CD14-positive monocyte (primary cell): Measurements from ENCODE around the gene C22orf39. TPM values are rescaled to one million over a fixed set of nuclear protein-coding genes. Genes with fewer than 3 reads are reported as not detected.

Source experiments
- DNase-seq, 3 donors: peaks; one replicate each; pipeline ENCODE4 v3.0.0-alpha.2; 2011 to 2022
- H2AFZ ChIP-seq: 2 replicates; pipeline ENCODE4 v1.6.0; 2012; ENCODE audit warnings: mild to moderate bottlenecking, low read depth, low read length, inconsistent platforms; ENCODE audit not compliant: insufficient read depth, poor library complexity, severe bottlenecking
- H3K27ac ChIP-seq, 2 donors: 1 replicate in 1 of 2; 2 replicates in 1 of 2; pipeline ENCODE4 v1.5.1; 2012 to 2013; ENCODE audit warnings: low read length in 2 of 2, control low read depth in 1 of 2, inconsistent platforms in 1 of 2, low read depth in 1 of 2, mild to moderate bottlenecking in 1 of 2
- H3K27me3 ChIP-seq, 2 donors: one replicate each; pipeline versions ENCODE4 v1.6.0 to v1.6.1; 2011 to 2013; ENCODE audit warnings: low read length in 2 of 2; ENCODE audit not compliant: control insufficient read depth in 2 of 2, insufficient read depth in 2 of 2
- H3K36me3 ChIP-seq, 2 donors: replicated peaks in 1 of 2; 1 replicate in 1 of 2; 2 replicates in 1 of 2; pipeline versions ENCODE4 v1.5.1 to v1.6.1; 2012 to 2013; ENCODE audit warnings: low read length in 2 of 2, control low read depth in 1 of 2, inconsistent platforms in 1 of 2, mild to moderate bottlenecking in 1 of 2; ENCODE audit not compliant: insufficient read depth in 2 of 2, control insufficient read depth in 1 of 2
- H3K4me1 ChIP-seq, 2 donors: 1 replicate in 1 of 2; 2 replicates in 1 of 2; pipeline versions ENCODE4 v1.5.1 to v1.6.1; 2012 to 2013; ENCODE audit warnings: low read length in 2 of 2, control low read depth in 1 of 2, inconsistent platforms in 1 of 2, mild to moderate bottlenecking in 1 of 2, moderate library complexity in 1 of 2; ENCODE audit not compliant: insufficient read depth in 2 of 2, control insufficient read depth in 1 of 2
- H3K4me2 ChIP-seq: replicated peaks from 2 replicates; pipeline ENCODE3; 2012; ENCODE audit warnings: low read length, moderate library complexity, mild to moderate bottlenecking; ENCODE audit not compliant: poor library complexity, severe bottlenecking; ENCODE audit errors: extremely low read depth
- H3K4me3 ChIP-seq, 3 experiments: fragments of 200-600 bp in 1 of 3; sonication (generic) in 1 of 3; replicated peaks in 1 of 3; 1 replicate in 2 of 3; 2 replicates in 1 of 3; pipeline ENCODE4 v1.5.1; 2011 to 2013; ENCODE audit warnings: low read length in 3 of 3, mild to moderate bottlenecking in 3 of 3, control low read depth in 2 of 3, low read depth in 2 of 3, inconsistent platforms in 1 of 3, moderate library complexity in 1 of 3
- H3K79me2 ChIP-seq: 2 replicates; pipeline ENCODE4 v1.6.0; 2012; ENCODE audit warnings: mild to moderate bottlenecking, control low read depth, inconsistent platforms, low read length, moderate library complexity; ENCODE audit not compliant: insufficient read depth
- H3K9ac ChIP-seq: 2 replicates; pipeline ENCODE4 v1.6.0; 2017; ENCODE audit warnings: low read length, mild to moderate bottlenecking; ENCODE audit not compliant: insufficient read depth, poor library complexity, severe bottlenecking
- H3K9me3 ChIP-seq, 2 donors: replicated peaks in 1 of 2; 1 replicate in 1 of 2; 2 replicates in 1 of 2; pipeline versions ENCODE4 v1.5.1 to v1.6.1; 2012 to 2013; ENCODE audit warnings: low read length in 2 of 2, control low read depth in 1 of 2; ENCODE audit not compliant: control insufficient read depth in 1 of 2, insufficient read depth in 1 of 2
- H4K20me1 ChIP-seq: 2 replicates; pipeline ENCODE4 v1.6.0; 2012; ENCODE audit warnings: mild to moderate bottlenecking, low read length, control low read depth, moderate library complexity; ENCODE audit not compliant: insufficient read depth
- H3K27ac Mint-ChIP-seq, 7 donors: one replicate each; pipeline ENCODE4 v1.8.0; 2020; ENCODE audit warnings: mild to moderate bottlenecking in 7 of 7, mixed read lengths in 7 of 7, moderate library complexity in 6 of 7, inconsistent platforms in 2 of 7
- H3K27me3 Mint-ChIP-seq, 3 donors: one replicate each; pipeline ENCODE4 v1.8.0; 2021 to 2022; ENCODE audit warnings: low read depth in 3 of 3, mild to moderate bottlenecking in 3 of 3, mixed read lengths in 3 of 3, moderate library complexity in 3 of 3, inconsistent platforms in 1 of 3
- H3K36me3 Mint-ChIP-seq, 2 donors: one replicate each; pipeline ENCODE4 v1.8.0; 2020; ENCODE audit warnings: mixed read lengths in 2 of 2, inconsistent platforms in 1 of 2, mild to moderate bottlenecking in 1 of 2
- H3K4me1 Mint-ChIP-seq: one replicate; pipeline ENCODE4 v1.8.0; 2020; ENCODE audit warnings: mild to moderate bottlenecking, mixed read lengths
- H3K4me3 Mint-ChIP-seq, 2 donors: one replicate each; pipeline ENCODE4 v1.8.0; 2020; ENCODE audit warnings: mild to moderate bottlenecking in 2 of 2, mixed read lengths in 2 of 2, moderate library complexity in 1 of 2
- H3K9me3 Mint-ChIP-seq, 7 donors: one replicate each; pipeline ENCODE4 v1.8.0; 2020 to 2022; ENCODE audit warnings: mixed read lengths in 7 of 7, mild to moderate bottlenecking in 6 of 7, moderate library complexity in 6 of 7, inconsistent platforms in 2 of 7
- WGBS: methylation state at CpG from one replicate; pipeline ENCODE4 v1.1.5; 2013; ENCODE audit warnings: missing lambda C conversion rate; ENCODE audit not compliant: insufficient coverage; 5-methylcytosine and 5-hydroxymethylcytosine counted together
- intact Hi-C, 2 donors: fragments of 100-400 bp; cut with micrococcal nuclease; formaldehyde crosslinking; loops; one replicate each; pipeline versions ENCODE4 v1.15.0 to v1.15.1; 2023
- polyA plus RNA-seq, 3 donors: library from polyadenylated mRNA; depleted of rRNA in 1 of 3; unstranded in 2 of 3; stranded (reverse) in 1 of 3; fragments of 300-500 nt in 2 of 3; fragments of >200 nt in 1 of 3; fragmentation: Illumina TruSeq in 2 of 3; gene quantifications; 1 replicate in 2 of 3; 2 replicates in 1 of 3; pipeline ENCODE4 v1.2.3, GENCODE V29; 2012 to 2021
- TF ChIP-seq, protein P1 (sequence below): fragments of 200-600 bp; IDR thresholded peaks from one replicate; pipeline ENCODE4 v1.8.0; 2022; ENCODE audit warnings: antibody characterized with exemption, mild to moderate bottlenecking

C22orf39 gene
- polyA plus RNA-seq, 3 donors, result 21.2 to 40.3 (median 38.4) TPM

DNA sequence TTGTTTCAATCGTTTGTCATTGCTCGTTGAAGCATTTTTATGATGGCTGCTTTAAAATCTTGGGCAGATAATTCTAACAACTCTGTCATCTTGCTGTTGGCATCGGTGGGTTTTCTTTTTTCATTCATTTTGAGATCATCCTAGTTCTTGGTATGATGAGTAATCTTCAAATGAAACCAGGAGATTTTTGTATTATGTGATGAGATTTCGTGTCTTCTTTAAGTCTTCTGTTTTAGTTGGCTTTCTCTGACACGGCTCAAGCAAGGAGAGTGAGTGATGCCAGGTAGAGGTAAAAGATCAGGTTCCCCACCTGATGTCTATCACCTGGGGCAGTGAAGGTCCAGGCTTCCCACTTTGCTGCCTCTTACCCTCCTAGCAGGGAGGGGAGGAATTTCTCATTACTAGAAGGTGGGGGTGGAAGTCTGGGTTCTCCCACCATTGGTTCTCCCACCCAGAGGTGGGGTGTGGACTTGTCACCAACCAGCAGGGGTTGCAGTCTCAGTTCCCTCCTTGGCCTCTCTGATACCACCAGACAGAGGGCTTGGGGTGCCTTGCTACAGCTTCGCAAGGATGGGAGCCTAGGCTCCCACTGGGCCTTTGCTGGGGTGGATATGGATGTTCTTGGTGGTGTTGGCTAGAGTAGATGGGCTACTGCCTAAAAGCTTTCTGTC, 45.1 kb upstream of the C22orf39 start:
- no peak overlapping the region for H3K9ac ChIP-seq
- TF ChIP-seq, protein P1, sequence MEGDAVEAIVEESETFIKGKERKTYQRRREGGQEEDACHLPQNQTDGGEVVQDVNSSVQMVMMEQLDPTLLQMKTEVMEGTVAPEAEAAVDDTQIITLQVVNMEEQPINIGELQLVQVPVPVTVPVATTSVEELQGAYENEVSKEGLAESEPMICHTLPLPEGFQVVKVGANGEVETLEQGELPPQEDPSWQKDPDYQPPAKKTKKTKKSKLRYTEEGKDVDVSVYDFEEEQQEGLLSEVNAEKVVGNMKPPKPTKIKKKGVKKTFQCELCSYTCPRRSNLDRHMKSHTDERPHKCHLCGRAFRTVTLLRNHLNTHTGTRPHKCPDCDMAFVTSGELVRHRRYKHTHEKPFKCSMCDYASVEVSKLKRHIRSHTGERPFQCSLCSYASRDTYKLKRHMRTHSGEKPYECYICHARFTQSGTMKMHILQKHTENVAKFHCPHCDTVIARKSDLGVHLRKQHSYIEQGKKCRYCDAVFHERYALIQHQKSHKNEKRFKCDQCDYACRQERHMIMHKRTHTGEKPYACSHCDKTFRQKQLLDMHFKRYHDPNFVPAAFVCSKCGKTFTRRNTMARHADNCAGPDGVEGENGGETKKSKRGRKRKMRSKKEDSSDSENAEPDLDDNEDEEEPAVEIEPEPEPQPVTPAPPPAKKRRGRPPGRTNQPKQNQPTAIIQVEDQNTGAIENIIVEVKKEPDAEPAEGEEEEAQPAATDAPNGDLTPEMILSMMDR, result no peak
- H3K27me3 Mint-ChIP-seq, result no peaks in the 10 kb centered on the region
- H2AFZ ChIP-seq, result no peak overlapping the region
- WGBS, result 100% methylated on average over 4 of the region's 6 CpGs
- no peaks in the 10 kb centered on the region for H3K79me2 ChIP-seq
- peaks cover 14 to 58% of the 10 kb centered on the region in 2 donors for H3K36me3 ChIP-seq
- H3K27ac ChIP-seq, result no peak overlapping the region
- intact Hi-C loops, result loop anchor here in 1 of 2 donors (10.0 kb wide), 1 partner anchor 142 kb away; no protein-coding TSS in a partner anchor
- no peak for DNase-seq
- H3K27me3 ChIP-seq, result no peaks in the 10 kb centered on the region
- no peak overlapping the region for H3K4me3 ChIP-seq
- H3K9me3 ChIP-seq, result no peaks in the 10 kb centered on the region
- no peak overlapping the region for H3K4me2 ChIP-seq
- H3K4me3 Mint-ChIP-seq, result no peak overlapping the region
- peaks cover 16 to 61% of the 10 kb centered on the region in 2 donors for H3K36me3 Mint-ChIP-seq
- no peaks in the 10 kb centered on the region for H3K4me1 Mint-ChIP-seq
- H4K20me1 ChIP-seq, result no peaks in the 10 kb centered on the region
- H3K4me1 ChIP-seq, result no peaks in the 10 kb centered on the region
- H3K27ac Mint-ChIP-seq, result no peak overlapping the region
- no peaks in the 10 kb centered on the region for H3K9me3 Mint-ChIP-seq

GRCh38 chr22:19490628-19491230, 43.2 kb upstream of the C22orf39 start:
- no peak for DNase-seq
- 100% methylated on average over 1 of the region's 5 CpGs for WGBS
- H3K27ac Mint-ChIP-seq, result no peak overlapping the region

More at GRCh38 chr22:19490628-19491230, 43.2 kb upstream of the C22orf39 start:
- Histone ChIP-seq H3K36me3 (peaks cover 12 to 43% of the 10 kb centered on the region in 2 donors), H3K4me2 (no peak overlapping the region), H3K4me1 (no peaks in the 10 kb centered on the region), H4K20me1 (no peaks in the 10 kb centered on the region), H3K27ac (no peak overlapping the region), H2AFZ (no peak overlapping the region), H3K27me3 (no peaks in the 10 kb centered on the region), H3K4me3 (no peak overlapping the region), H3K9ac (no peak overlapping the region), H3K9me3 (no peaks in the 10 kb centered on the region), H3K79me2 (no peaks in the 10 kb centered on the region)
- TF ChIP-seq, protein P1, result no peak
- no peak overlapping the region for H3K4me3 Mint-ChIP-seq
- no peaks in the 10 kb centered on the region for H3K27me3 Mint-ChIP-seq
- no peaks in the 10 kb centered on the region for H3K4me1 Mint-ChIP-seq
- intact Hi-C loops, result loop anchor here in 1 of 2 donors (10.0 kb wide), 1 partner anchor 144 kb away; no protein-coding TSS in a partner anchor
- no peaks in the 10 kb centered on the region for H3K9me3 Mint-ChIP-seq
- H3K36me3 Mint-ChIP-seq, result peaks cover 19 to 53% of the 10 kb centered on the region in 2 donors
